Chondrocyte (in vitro differentiated cells): ENCODE measurements around the gene CD82. TPM values are rescaled to one million over a fixed set of nuclear protein-coding genes. Genes with fewer than 3 reads are reported as not detected.
A peak's percentile ranks its signal among the peaks of the same experiment; 100 is the strongest.

Experiments used
- DNase-seq: peaks from one replicate; pipeline ENCODE4 v3.0.0; 2021; ENCODE audit warnings: mixed read lengths, low spot score
- H3K27ac Mint-ChIP-seq: one replicate; pipeline ENCODE4 v1.8.0; 2021; ENCODE audit warnings: mild to moderate bottlenecking, moderate library complexity, mixed read lengths; ENCODE audit not compliant: unreplicated experiment
- H3K27me3 Mint-ChIP-seq: 2 replicates; pipeline ENCODE4 v1.8.0; 2021; ENCODE audit warnings: low read depth, mixed read lengths
- H3K36me3 Mint-ChIP-seq: 2 replicates; pipeline ENCODE4 v1.8.0; 2021; ENCODE audit warnings: low read depth, mixed read lengths
- H3K4me1 Mint-ChIP-seq: 2 replicates; pipeline ENCODE4 v1.8.0; 2021; ENCODE audit warnings: low read depth, mild to moderate bottlenecking, mixed read lengths
- H3K4me3 Mint-ChIP-seq: one replicate; pipeline ENCODE4 v1.8.0; 2021; ENCODE audit warnings: mild to moderate bottlenecking, moderate library complexity, mixed read lengths; ENCODE audit not compliant: unreplicated experiment
- H3K9me3 Mint-ChIP-seq: 2 replicates; pipeline ENCODE4 v1.8.0; 2021; ENCODE audit warnings: low read depth, mixed read lengths
- total RNA-seq: library from RNA; stranded (reverse); gene quantifications from 3 replicates; pipeline ENCODE4 v1.2.1, GENCODE V29; 2021
- TF ChIP-seq, protein P1 (sequence below): fragments of 200-600 bp; sonication (generic); IDR thresholded peaks from 2 replicates; pipeline ENCODE4 v1.5.0; 2021; ENCODE audit warnings: antibody characterized with exemption, mild to moderate bottlenecking, moderate library complexity

The CD82 gene
- total RNA-seq, 1 donor from 2014 or later = 14.4 TPM

- Mint-ChIP-seq H3K4me1 (peaks cover 67% of the 10 kb centered on the region), H3K27ac (peak overlapping the region; percentile 80), H3K4me3 (no peak overlapping the region), H3K27me3 (no peaks in the 10 kb centered on the region), H3K36me3 (no peaks in the 10 kb centered on the region), H3K9me3 (no peaks in the 10 kb centered on the region)
- DNase-seq = no peak
- TF ChIP-seq, protein P1, sequence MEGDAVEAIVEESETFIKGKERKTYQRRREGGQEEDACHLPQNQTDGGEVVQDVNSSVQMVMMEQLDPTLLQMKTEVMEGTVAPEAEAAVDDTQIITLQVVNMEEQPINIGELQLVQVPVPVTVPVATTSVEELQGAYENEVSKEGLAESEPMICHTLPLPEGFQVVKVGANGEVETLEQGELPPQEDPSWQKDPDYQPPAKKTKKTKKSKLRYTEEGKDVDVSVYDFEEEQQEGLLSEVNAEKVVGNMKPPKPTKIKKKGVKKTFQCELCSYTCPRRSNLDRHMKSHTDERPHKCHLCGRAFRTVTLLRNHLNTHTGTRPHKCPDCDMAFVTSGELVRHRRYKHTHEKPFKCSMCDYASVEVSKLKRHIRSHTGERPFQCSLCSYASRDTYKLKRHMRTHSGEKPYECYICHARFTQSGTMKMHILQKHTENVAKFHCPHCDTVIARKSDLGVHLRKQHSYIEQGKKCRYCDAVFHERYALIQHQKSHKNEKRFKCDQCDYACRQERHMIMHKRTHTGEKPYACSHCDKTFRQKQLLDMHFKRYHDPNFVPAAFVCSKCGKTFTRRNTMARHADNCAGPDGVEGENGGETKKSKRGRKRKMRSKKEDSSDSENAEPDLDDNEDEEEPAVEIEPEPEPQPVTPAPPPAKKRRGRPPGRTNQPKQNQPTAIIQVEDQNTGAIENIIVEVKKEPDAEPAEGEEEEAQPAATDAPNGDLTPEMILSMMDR = no peak
Measured at GRCh38 chr11:44567876-44568256, 2.4 kb downstream of the CD82 start.

- no peaks in the 10 kb centered on the region for H3K27me3 Mint-ChIP-seq
- no peak overlapping the region for H3K4me3 Mint-ChIP-seq
- peaks cover 63% of the 10 kb centered on the region for H3K4me1 Mint-ChIP-seq
- H3K9me3 Mint-ChIP-seq = no peaks in the 10 kb centered on the region
- H3K27ac Mint-ChIP-seq = peak overlapping the region; percentile 80
- TF ChIP-seq, protein P1 = no peak
- H3K36me3 Mint-ChIP-seq = no peaks in the 10 kb centered on the region
- no peak for DNase-seq
Measured at GRCh38 chr11:44568331-44568657, 2.8 kb downstream of the CD82 start.

DNA sequence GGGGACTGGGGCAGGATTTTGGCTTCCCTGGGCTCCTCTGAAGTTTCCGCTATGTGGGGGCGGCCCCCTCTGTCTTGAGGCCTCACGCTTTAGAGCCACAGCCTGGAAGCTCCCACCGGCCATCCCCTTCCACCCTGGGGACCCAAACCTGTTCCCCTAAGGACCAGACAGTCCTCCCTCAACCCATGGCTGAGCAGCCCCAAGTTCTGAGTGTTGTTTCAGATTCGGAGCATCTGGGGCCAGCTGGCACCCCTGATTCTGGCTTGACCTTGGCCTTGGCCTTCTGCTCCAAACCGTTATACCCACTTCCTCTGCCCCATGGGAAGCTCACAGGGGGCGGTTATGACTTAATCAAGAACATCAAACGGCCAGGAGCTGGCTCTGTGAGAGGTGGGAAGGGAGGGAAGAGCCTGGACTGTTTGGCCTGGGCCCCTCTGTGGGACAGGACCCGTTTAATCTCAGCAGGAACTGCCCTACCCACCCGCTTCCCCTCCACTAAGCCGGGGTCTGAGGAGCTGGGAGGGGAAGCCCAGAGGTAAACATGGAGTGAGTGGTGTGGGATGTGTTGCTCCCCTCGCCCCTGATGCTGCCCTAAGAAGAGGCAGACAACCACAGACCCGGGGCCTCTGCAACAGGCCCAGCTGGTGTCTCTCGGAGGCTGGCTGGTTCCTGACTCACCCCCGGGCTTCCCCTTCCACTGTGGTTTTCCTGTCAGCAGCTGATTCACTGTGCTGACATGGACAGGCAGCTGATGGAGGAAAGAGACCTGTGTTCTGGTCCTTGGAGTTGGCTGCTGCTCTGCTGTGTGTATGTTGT, 3.4 kb downstream of the CD82 start:
- no peaks in the 10 kb centered on the region for H3K36me3 Mint-ChIP-seq
- peak overlapping the region; percentile 95 for H3K27ac Mint-ChIP-seq
- no peaks in the 10 kb centered on the region for H3K9me3 Mint-ChIP-seq
- H3K4me3 Mint-ChIP-seq = no peak overlapping the region
- H3K27me3 Mint-ChIP-seq = no peaks in the 10 kb centered on the region
- DNase-seq = no peak
- TF ChIP-seq, protein P1 = no peak
- peaks cover 57% of the 10 kb centered on the region for H3K4me1 Mint-ChIP-seq

DNA sequence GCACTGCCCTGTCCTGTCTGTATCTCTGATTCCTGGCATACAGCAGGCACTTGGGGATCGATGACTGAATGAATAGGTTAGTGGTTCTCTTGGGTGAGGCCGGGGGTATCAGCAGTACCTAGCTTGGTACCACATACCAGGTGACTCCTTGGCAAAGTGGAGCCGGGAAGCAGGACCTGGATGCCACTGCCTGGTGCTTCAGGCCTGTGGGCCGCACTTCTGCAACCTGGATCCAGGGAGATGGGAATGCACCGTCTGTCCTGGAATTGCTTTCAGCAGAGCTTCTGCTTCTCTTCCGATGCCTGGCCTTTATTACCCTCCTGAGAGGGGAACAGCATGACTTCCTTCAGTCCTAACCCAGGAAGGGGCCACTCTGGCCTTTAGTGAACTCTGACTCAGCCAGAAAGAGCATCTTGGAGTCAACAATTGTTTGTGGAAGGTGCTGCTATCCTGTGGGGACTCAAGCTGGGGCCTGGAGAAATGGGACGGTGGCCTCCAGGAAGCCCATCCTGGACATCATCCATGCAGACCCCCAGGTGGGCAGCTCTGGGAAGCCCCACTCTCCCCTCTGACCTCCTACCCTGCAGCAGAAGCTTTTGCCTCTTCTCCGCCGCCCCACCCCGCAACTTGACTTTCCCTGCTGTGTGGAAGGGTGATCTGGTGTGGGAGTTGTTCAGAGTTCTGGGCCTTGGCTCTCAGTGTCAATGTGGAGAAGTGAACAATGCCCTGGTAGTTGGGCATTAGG, 5.1 kb downstream of the CD82 start:
- peak overlapping the region; percentile 59 for H3K27ac Mint-ChIP-seq
- peaks cover 63% of the 10 kb centered on the region for H3K4me1 Mint-ChIP-seq
- no peaks in the 10 kb centered on the region for H3K36me3 Mint-ChIP-seq
- no peaks in the 10 kb centered on the region for H3K27me3 Mint-ChIP-seq
- no peak for DNase-seq
- TF ChIP-seq, protein P1 = no peak
- no peak overlapping the region for H3K4me3 Mint-ChIP-seq
- H3K9me3 Mint-ChIP-seq = no peaks in the 10 kb centered on the region

DNA sequence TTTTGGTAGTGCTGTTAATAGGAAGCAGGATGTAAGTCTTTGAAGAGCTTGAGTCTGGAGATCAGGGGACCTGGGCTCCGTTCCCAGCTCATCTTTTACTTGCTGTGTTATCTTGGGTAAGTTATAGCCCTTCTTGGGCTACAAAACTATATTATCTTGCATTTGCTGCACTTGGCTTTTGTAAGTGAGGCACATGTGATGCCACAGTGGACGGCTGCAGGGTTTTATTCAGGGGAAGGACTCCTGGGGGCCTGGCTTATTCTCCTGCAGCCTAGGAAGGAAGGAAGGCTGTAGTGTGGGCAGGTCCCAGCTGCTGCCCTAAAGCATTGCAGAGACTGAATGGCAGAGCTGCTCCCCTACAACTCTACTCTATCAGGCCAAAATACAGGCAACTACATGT, 6.4 kb downstream of the CD82 start:
- H3K27me3 Mint-ChIP-seq = no peaks in the 10 kb centered on the region

More for the DNA sequence above, 6.4 kb downstream of the CD82 start:
- DNase-seq = no peak
- TF ChIP-seq, protein P1 = no peak
- peaks cover 64% of the 10 kb centered on the region for H3K4me1 Mint-ChIP-seq
- H3K27ac Mint-ChIP-seq = no peak overlapping the region
- no peak overlapping the region for H3K4me3 Mint-ChIP-seq
- H3K36me3 Mint-ChIP-seq = no peaks in the 10 kb centered on the region
- no peaks in the 10 kb centered on the region for H3K9me3 Mint-ChIP-seq
